SK-MEL-5 (cell line): ENCODE measurements around the gene DNAAF2. TPM values are rescaled to one million over a fixed set of nuclear protein-coding genes. Genes with fewer than 3 reads are reported as not detected.

Experiments used
- small RNA-seq, 2 experiments: library from RNA; depleted of rRNA; stranded (forward); fragments of <200 nt; gene quantifications; one replicate each; pipeline ENCODE3, GENCODE V24; 2014
- total RNA-seq: library from RNA; depleted of rRNA; stranded (reverse); fragments of >200 nt; shearing (Covaris generic); gene quantifications from 2 replicates; pipeline ENCODE4 v1.2.3, GENCODE V29; 2014; rRNA removed

DNAAF2 gene
- total RNA-seq, 1 experiment from 2014 or later = 13.2 TPM

Small RNA genes within 50 kb of the gene (small RNA-seq; reads per million reads assigned to genes)
- gene AL139099.3 (0 reads per million in 2 experiments), gene AL139099.4 (0 reads per million in 2 experiments), gene RF00019 (0 reads per million in 2 experiments), gene RNU6ATAC30P (0 to 0.05 reads per million in 2 experiments)

Other genes with a start within 250 kb of the DNAAF2 start
- gene RPS29, start 48.9 kb downstream of the DNAAF2 start, total RNA-seq = 1,995 and 2,116 TPM in 2 replicates
- gene LRR1, start 36.3 kb downstream of the DNAAF2 start, total RNA-seq = 21.3 and 23.3 TPM in 2 replicates
- gene RPL36AL, start 14.6 kb downstream of the DNAAF2 start, total RNA-seq = 302 and 321 TPM in 2 replicates
- gene MGAT2, start 14.4 kb downstream of the DNAAF2 start, total RNA-seq = 33.9 and 39.0 TPM in 2 replicates
- gene POLE2, start 53.0 kb upstream of the DNAAF2 start, total RNA-seq = 15.6 and 16.3 TPM in 2 replicates
- gene KLHDC1, start 57.9 kb upstream of the DNAAF2 start, total RNA-seq = 1.4 and 2.2 TPM in 2 replicates
- 59.6 and 65.8 TPM in 2 replicates for gene KLHDC2, start 132.9 kb upstream of the DNAAF2 start, total RNA-seq
- gene NEMF, start 217.5 kb upstream of the DNAAF2 start, total RNA-seq = 54.8 and 56.0 TPM in 2 replicates